T-helper 1 cell (primary cell): ENCODE data around the gene TCF4.

ENCODE experiments used
- DNase-seq, 5 donors: peaks; one replicate each; pipeline ENCODE4 v3.0.0-alpha.2; 2012 to 2020
- total RNA-seq, 4 donors: gene quantifications; one replicate each; lab custom pipeline; 2026; lab: John Stamatoyannopoulos, UW

TCF4 gene
- total RNA-seq = 0 to 0.36 (median 0.23) reads per million in 4 donors

DNA sequence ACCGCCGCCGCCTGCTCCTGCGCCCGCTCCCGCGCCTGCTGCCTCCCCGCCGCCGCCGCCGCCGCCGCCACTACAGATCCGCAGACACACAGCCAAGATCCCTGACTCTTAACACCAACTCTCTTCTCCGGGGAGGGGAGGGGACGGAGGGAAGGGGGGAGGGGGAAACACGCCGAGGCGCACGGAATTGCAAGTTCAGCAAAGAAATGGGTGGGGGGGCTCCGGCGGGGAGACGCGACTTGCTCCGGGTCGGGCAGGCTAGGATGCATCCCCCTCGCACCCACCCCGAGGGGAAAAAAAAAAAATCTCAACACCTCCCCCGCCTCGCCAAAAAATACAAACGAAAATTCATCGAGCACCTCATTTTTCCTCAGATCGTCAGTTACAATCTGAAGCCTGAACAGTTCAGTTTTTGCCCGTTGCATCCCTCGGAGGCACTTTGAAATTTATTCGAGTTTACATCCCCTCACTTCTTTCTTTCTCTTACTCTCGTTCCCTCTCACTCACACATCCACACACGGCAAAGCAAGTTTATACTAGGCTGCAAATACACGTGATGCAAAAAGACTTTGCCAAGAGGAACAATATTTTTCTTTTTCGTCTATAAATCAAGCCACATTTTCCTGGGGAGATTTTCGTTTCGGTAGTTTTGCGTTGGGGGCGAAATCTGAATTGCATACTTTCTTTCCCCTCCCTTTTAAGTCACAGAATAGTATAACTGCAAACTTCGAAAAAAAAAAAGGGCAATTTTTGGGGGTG, at the start of gene TCF4:
TCF4 (minus strand) TSS at position 82 of the 759 bp plus-strand sequence. CDS start 1,076 bp downstream, outside the sequence.
- DNase-seq = peak in 1 of 5 donors; percentile 8

DNA sequence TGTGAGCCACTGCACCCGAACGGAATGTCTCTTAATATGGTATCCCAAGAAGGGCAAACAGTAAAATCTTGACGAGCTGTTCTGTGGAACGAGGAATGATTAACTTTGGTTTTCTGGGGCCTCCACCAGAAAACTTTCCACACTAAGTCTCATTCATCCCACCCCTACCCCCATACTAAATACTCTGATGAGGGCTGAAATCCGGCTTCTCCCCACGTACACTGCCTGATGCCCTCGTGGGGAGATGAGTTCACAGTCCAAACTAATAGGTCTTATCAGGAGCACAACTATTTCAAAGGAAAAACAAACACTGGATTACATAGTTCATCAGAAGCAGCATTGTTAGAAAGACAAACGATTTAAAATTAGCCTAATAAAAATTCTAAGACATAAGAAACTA, 49.2 kb upstream of the TCF4 start:
- DNase-seq = no peak

DNA sequence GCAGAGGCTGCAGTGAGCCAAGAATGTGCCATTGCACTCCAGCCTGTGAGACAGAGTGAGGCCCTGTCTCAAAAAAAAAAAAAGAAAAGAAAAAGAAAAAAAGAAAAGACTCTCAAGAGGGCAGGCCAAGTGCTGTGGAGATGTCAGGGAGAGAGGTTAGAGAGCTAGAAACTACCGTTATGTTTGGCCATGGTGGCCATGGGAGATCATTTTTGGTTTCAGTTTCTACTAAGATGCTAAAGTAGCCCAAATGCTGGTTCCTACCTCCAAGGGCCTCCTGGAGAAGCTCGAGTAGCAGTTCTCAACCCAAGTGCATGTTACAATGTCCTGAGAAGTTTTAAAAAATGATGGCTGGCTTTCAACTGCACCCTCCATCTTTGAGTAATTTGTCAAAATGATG, 47.4 kb upstream of the TCF4 start:
- DNase-seq = no peak

DNA sequence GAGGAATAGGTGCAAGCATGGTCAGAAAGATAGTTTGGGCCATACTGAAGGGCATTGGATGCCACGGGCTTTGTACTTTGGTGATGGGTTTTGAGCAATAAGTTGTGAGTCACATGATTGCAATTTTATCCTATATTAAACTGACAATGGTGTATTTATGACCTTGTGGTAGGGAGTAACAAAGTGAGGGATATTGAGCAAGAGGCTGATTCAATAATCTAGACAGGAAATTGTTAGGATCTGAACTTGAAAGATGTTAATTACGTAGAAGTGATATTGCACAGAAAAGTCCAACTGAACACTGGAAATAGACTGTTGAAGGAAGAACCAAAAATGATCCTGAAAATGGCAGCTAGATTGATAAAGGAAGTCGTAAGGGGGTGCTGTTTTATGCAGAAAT, 46.6 kb upstream of the TCF4 start:
- no peak for DNase-seq

DNA sequence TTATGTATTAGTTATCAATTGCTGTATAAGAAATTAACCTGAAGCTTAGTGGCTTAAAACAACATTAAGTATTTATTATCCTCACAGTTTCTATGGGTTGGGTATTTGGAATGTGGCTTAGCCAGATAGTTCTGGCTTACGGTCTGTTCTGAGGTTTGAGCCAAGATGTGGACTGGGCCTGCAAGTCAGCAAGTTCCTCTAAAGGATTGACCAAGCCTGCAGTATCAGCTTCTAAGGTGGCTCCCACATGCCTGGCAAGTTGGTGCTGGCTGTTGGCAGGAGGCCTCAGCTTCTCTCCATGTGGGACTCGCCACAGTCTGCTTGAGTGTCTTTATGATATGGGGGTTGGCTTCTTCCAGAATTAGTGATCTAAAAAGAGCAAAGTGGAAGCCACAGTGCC, 45.0 kb upstream of the TCF4 start:
- DNase-seq = no peak

DNA sequence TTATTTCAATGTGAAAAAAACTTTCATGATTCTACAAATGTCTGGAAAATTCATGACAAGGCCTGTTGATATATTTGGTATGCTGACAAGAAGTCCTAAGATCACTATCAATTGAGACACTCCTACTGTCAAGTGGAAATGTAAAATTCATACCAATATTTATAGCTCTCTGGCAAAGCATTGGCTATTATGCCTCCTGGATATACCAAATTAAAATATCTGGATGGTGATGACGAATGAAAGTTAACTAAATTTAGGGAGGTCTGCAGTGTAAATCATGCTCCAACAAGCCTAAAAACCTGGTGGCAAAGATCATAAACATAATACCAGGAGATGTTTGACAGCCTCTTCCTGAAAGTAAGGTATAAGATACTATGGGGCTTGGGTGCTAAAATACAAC, 41.1 kb upstream of the TCF4 start:
- no peak for DNase-seq

DNA sequence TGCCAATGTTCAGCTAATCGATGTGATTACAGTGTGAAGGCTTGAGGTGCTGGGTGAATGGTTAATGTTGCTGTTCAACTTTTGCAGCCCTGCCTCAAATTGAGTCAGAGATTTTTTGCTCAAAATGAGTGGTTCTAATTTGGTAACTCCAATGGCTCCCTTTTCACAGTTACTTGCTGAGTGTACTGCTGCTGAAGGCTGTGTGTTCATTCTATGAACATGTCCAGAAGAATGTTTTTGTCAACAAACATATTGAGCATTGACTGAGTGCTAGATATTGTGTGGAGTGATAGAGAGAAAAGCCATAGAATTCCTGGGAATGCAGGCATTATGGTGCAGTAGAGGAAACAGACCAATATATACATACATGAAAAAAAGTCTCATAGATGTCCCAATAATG, 39.0 kb upstream of the TCF4 start:
- no peak for DNase-seq

DNA sequence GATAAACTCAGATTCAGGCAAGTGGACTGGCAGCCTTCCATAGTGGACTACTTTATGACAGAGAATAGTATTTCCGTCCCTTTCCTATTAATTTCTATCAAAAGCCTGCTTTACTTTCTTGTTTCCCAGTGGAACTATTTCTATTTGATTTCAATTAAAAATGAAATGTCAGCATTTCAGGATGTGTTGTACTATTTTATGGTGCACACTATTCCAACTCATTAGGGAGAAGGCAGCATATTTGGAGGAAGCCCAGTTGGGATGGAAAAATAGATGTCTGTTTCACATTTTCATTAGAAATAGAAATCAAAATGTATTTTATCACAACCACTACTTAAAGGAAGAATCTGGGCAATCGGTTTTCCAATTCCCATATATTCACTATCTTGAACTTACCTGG, 37.9 kb upstream of the TCF4 start:
- no peak for DNase-seq

DNA sequence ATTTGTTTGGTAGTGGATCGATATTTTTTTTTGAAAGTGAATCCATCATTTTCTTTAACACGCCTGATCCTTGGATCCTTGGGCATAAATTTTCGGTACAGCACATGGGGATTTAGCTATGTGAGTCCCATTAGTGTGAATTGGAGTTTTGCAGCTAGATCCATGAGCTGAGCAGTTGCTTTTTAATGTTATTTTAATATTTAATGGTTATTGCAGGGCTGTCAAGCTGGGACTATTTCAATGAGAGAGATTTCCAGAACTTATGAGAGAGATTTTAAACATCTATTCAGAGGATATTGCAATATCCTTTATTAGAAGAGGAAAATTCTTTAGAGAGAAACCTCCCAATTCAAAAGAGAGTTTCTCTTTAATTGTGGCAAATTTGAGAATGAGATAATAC, 35.6 kb upstream of the TCF4 start:
- DNase-seq = no peak

DNA sequence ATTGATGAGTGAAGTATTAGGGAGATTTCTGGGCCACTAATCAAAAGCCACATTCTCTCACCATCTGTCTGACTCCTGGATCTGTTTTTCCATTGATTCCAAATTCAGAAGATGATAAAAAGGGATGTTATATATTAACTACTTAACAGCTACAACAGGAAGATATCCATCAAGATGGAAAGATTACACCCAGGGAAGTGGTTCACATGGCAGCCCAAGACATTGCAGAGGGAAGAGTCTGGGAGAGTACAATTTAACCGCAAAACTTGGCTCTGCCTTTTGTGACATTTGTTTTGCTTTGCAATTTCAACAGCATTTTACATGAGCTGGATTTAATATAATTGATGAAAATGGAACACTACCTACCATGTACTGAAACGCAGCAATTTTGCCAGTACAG, 22.5 kb upstream of the TCF4 start:
- no peak for DNase-seq

DNA sequence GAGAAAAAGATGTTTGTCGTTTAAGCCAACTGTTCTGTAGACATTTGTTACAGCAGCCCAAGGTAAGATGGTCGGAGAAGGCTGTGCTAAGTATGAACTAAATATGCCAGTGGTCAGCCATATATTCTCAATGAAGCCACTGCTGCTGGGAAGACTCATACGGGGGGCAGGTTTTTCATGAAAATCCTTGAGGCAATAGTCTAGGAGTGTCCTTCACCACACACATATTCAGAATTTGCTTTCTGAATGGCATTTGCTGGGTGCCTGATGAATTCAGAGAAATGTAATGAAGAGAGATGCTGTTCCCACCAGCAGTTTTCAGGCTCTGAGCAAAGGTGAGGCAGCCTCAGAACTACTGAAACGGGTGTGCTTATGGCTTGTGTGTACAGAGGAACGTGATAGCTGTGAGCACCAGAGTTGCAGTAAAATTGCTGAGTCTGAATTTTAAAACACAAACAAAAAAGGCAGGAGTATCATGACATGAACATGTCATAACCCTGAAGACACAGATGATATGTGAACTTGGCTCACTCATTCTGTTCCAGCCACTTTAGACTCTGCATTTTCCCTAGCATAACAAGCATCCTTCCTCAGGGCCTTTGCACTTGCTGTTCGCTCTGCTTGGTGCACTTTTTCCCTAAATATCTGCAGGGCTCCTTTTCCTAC, 21.3 kb upstream of the TCF4 start:
- no peak for DNase-seq

DNA sequence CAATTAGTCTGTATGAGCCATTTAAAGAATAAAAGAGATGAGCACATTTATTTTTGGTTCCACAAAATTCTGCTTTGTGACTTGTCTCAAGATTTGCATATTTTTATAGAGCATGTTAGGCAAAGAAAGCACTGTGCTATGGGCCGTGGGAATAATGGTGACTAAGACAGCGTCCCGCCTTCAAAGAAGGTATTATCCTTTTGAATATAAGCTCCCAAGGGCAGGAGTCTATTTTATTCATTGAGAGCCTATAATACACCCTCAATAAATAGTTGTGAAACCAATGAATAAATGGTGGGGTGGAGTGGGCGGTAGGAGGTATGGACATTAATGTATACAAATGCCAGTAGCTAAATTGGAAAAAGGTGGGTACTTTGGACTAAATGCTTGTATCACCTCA, 20.5 kb upstream of the TCF4 start:
- DNase-seq = no peak

DNA sequence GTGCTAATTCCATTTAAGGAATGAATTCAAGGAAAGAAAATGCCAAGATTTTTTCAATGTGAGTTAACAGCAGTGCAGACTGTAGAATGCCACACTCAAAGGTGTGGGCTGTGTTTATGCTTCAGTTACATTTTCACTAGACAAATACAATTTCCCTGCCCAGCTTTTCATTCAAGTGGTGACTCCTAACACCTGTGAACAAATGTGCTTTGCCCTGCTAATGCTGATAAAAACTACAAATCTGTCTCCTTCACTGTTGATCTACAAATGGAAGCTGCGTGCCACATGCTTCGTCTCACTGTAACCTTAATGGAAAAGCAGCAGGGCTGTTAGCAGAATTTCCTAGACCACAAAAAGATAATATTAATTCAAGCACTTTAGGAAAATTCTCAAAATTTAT, 19.8 kb upstream of the TCF4 start:
- DNase-seq = no peak

DNA sequence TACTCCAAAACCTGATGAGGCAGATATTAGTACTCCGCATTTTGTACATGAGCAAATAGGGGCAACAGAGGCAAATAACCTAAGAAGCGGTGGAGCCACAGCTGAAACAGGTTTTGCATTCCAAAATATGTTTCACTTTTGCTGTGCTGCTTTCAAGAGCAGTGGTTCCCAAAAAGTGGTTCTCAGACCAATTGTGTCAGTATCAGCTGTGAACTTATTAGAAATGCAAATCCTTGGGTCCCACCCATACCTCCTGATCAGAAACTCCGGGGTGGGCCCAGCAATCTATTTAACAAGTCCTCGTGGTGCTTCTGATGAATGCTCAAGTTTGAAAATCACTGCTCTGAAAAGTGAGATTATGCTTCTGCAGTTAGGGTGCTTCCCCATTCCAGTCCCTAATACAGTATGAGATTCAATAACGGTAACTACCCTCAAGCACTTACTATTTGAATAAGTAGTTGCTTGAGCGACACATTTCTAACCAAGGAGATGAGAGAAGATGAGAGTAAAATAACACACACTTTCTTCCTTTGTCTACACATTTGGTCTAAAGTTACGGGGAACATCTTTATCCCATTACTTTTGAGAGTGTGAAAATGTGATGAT, 17.8 kb upstream of the TCF4 start:
- DNase-seq = no peak

DNA sequence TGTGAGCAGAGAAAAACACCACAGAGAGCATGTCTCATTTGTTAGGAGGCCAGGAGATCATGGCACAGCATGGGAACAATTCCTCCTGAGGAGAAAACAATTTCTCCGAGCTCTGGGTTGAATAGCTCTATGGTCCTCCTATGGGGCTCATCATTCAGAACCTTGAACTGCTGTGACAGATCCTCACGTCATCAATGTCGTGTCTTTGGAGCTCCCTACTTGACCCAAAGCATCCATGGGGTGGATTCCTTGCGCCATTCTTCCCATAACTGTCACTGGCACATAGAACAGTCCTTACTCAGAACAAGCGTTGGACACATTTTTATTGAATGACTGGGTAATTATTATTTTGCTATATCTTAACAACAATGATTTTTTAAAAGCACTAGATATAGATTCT, 15.8 kb upstream of the TCF4 start:
- DNase-seq = no peak

DNA sequence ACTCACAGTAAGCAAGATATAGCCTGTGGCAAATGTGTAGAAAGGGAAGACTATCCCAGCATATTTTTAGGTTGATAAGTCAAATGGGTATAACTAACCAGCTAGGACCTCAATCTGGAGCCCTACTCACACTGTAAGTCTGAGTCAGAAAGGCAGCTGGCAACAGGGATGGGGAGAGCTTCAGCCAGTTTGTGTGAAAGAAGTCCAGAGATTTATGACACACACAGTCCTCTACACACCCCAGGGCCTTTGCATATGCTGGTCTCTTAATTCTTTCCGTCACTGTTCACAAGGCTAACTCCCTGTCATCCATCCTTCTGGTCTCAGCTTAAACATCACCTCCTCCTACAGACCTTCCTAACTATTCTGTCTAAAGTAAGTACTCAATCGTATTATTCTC, 5.9 kb upstream of the TCF4 start:
- no peak for DNase-seq

DNA sequence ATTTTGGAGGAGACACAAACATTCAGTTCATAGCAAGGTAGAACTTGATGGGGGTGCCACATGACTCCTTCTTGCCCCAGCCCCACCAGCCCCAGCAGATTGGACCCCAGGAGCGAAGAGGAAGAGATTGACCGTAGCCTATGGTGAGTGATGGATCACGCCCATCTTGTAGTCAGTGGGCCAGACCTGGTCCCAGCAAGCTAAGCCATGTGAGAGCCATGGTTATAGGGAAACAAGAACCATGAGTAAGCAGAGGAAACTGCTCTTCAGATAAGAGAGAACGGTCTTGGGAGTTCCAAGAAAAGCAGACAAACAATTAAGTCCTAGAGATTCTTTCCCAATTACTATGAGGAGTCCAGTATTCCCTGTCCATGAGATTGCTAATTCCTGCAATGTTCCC, 4.6 kb upstream of the TCF4 start:
- DNase-seq = no peak

DNA sequence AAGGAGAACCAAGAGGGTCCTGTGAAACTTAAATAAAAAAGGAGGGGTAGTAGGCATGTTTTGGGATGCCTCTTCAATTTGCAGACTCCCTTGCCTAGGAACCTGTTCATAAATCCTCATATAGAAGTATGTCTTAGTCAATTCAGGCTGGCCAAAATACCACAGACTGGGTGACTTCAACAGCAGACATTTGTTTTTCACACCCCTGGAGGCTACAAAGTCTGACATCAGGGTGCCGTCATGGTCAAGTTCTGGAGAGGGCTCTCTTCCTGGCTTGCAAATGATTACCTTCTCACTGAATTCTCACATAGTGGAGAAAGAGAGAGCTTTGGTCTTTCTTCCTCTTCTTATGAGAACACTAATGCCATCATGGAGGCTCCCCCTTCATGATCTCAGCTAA, 4.1 kb upstream of the TCF4 start:
- no peak for DNase-seq

DNA sequence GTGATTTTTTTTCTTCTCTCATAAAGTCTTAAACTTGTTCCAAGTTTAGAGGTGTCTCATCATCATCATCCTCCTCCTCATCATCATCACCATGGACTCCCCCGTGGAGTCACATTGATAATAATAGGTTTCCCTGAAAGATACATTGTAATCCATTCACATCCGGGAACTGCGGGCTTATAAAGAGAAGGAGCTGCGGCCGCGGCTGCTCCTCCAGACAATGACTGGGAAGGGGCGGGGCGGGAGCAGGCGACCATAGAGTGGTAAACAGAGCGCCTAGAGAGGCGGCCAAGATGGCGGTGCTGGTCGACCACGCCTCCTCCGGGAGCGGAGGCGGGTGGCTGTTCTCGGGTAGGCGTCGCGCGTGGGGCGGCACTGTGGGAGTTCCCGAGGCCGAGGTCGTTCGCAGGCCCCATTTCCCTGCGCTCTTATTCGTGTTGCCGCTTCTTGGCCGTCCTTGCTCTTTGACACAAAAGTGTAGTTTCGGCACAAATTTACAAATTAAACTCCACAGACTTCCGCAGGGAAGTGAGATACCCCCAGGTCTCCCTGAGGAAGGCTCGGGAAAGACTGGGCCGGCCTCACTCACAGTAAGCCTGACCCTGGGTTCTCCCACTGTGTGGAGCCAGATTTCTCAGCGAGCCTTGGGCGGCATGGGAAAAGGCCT, 1.8 kb upstream of the TCF4 start:
- DNase-seq = peak; percentile 14 to 81 (median 25)

DNA sequence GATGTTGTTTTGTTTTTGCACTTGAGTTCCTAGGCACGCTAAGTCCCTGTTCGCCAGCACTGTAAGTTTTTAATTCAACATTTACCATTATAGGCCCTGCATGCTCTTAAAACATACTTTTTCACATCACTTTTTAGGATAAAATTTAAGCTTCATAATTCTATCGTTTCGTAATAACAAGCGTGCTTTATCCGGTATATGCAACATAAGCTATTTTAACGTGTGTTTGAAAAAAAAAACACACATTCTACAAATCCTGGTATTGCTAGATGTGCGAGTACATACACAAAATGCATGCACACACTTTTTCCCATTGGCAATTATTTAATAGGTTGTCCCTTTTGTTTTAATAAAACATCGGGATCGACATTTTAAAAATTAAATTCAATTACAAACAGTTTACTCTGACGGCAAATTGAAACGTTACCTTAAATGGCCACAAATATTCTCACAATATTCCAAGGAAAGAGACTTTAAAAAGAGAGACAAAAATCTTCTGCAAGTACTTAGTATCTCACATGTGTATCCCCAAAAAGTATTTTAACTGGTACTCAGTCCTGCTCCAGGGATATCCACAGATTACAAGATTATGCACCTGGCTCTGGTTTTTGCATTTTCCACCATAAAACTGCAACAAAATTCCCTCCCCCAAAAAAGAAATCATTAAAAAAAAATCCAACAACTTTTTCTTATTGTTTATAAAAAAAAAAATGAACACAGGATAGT, 1.0 kb upstream of the TCF4 start:
- DNase-seq = no peak

DNA sequence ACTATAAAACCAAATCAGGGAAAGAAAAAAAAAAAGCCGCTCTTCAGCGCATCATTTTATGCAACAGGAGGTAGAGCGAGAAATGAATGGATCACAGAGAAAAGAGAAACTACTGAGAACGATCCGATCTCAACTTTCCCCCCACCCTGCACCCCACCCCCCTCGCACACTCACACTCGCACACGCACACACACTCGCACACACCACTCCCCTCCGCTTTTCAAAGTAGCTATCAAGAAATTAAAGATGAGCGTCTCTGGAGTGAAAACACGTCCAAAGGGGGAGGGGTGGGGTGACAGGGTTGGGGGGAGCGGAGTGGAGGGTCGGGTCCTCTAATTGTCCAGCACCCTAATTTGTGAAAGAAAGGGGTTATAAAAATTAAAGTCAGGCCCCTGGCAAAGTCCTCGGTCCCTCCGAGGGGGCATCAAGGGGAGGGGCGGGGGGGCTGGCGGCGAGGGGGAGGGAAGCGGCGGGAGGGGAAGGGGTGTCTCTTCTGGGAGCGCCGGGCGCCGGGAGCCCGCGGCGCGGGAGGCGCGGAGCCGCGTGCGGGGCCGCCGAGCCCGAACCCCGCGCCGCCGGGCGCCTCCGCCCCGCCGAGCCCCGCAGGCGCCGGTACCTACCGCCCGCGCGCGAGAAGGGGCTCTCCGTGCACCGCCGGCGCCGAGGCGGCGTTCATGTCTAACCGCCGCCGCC, 428 bp downstream of the TCF4 start:
- DNase-seq = peak in 1 of 5 donors; percentile 9

DNA sequence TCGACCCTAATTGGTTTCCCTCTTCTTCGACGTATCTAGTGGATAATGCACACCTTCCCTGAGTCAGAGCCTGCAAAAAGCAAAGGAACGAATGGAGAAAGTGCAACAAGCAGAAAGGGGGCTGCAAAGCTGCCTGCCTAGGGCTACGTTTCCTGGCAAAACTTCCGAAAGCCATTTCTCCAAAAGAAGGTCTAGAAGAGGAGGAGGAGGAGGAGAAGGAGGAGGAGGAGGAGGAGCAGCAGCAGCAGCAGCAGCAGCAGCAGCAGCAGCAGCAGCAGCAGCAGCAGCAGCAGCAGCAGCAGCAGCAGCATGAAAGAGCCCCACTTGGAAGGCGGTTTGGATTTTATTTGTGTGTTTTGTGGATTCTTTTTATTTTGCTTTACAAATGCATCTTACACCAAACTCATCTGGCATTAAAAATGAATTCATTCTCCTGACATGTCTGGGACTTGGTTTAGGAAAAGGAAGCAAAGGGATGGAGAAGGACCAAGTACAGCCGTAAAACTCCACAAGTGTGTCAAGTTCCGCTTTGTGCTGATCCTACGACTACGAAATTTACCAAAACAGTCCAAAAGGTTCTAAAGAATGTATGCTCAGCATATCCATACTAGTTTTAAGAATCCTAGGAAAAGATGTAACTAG, 2.0 kb downstream of the TCF4 start:
- DNase-seq = no peak
